ENCODE data around the gene FUCA1.
"Not testable (repeated sequence)": the region's sequence is repeated elsewhere in the genome, so short reads cannot be mapped to it uniquely, and the experiment has no call there.

The FUCA1 gene

DNA sequence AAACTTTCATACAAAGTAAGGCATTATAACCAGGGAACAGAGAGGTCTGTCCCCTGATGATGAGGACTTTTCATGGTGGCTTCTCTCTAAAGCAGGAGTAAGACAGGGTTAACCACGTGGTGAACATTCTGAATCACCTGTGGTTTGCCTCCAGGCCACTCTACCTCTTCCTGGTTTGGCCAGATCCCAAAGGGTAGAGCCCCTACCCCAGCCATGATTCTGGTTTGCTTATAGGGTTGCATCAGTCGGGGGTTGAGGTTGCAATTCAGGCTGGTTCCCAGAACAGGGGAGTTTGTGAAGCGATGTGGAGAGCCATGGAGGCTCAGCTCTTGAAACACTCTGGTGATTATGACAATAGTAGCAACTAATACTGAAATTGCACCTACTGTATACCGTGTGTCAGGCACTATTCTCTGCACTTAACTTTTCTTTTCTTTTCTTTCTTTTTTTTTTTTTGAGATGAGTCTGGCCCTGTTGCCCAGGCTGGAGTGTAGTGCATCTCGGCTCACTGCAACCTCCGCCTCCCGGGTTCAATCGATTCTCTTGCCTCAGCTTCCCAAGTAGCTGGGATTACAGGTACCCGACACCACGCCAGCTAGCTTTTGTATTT is 36.8 kb upstream of the FUCA1 start:
- TF ChIP-seq, protein P1, sequence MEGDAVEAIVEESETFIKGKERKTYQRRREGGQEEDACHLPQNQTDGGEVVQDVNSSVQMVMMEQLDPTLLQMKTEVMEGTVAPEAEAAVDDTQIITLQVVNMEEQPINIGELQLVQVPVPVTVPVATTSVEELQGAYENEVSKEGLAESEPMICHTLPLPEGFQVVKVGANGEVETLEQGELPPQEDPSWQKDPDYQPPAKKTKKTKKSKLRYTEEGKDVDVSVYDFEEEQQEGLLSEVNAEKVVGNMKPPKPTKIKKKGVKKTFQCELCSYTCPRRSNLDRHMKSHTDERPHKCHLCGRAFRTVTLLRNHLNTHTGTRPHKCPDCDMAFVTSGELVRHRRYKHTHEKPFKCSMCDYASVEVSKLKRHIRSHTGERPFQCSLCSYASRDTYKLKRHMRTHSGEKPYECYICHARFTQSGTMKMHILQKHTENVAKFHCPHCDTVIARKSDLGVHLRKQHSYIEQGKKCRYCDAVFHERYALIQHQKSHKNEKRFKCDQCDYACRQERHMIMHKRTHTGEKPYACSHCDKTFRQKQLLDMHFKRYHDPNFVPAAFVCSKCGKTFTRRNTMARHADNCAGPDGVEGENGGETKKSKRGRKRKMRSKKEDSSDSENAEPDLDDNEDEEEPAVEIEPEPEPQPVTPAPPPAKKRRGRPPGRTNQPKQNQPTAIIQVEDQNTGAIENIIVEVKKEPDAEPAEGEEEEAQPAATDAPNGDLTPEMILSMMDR (IDR thresholded peaks at IDR 0.05; ENCODE audit: low read depth, low read length, missing control alignments), result no peak
- DNase-seq (ENCODE audit: low read depth), result no peak
- no peak overlapping the region; the same call in 1 of the 2 replicates for H3K4me3 ChIP-seq (ENCODE audit: low read depth, low read length)

- DNase-seq (ENCODE audit: low read depth), result no peak
- no peak overlapping the region for H3K4me3 ChIP-seq (ENCODE audit: low read depth, low read length)
- TF ChIP-seq, protein P1 (IDR thresholded peaks at IDR 0.05; ENCODE audit: low read depth, low read length, missing control alignments), result no peak
These were observed 35.7 kb upstream of the FUCA1 start for GRCh38 chr1:23903754-23904153.

DNA sequence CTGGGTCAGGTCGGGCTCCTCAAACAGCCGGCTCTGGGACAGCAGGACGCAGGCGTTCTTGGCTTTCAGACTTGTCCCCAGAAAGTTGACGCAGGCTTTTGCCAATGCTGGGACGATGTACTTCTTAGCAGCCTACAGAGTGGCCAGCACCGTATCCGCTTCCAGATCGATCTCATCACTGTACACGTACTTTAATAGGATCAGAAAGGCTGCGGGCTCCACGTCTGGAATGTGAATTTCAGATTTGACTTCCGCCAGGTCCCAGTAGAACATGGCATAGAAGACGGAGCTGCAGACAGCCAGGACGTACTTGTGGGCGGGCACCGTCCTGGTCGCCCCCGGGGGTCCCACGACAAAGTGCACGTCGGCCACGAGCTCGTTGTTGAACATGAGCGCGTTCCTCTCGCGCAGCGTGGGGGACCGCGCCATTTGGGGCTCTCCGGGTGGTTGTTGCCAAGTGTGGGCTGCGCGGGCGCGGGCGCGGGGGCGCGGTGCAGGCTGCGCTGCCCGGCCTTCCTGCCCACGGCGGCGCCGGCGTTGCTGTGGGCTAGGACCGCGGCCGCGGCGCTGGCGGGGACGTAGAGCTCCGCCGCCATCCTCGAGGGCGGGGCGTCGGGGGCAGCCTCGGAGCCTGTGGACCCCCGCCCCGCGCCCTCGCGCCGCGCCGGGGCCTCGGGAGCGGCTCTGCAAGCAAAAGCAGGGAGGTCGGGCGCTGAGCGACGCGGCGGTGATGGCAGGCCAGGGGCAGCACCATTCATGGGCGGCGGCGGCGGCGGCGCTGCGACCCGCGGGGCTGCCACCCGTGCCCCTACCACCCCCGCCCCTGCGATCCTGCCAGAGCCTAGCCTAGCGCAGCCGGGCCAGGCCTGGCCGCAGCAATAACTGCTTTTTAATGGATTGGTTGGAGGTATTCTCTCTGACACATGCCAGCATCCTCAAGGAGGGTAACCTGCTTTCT is 34.5 kb upstream of the FUCA1 start:
- H3K4me3 ChIP-seq (ENCODE audit: low read depth, low read length), result no peak overlapping the region; the same call in 1 of the 2 replicates
- no peak for DNase-seq (ENCODE audit: low read depth)
- TF ChIP-seq, protein P1 (IDR thresholded peaks at IDR 0.05; ENCODE audit: low read depth, low read length, missing control alignments), result no peak

DNA sequence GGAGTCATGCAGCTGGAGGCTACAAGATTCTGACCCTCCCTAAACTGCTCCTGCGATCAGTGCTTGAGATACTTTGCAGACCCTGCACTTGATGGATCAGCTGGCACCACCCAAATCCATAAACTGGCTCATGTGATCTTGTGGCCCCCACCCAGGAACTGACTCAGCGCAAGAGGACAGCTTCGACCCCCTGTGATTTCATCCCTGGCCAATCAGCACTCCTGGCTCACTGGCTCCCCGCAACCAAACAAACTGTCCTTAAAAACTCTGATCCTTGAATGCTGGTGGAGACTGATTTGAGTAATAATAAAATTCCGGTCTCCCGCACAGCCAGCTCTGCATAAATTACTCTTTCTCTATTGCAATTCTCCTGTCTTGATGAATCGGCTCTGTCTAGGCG is 31.9 kb upstream of the FUCA1 start:
- not testable (repeated sequence) for H3K4me3 ChIP-seq (ENCODE audit: low read depth, low read length); DNase-seq (ENCODE audit: low read depth)

GRCh38 chr1:23899070-23899469 is 31.0 kb upstream of the FUCA1 start:
- H3K4me3 ChIP-seq (ENCODE audit: low read depth, low read length), result no peak overlapping the region
- TF ChIP-seq, protein P1 (IDR thresholded peaks at IDR 0.05; ENCODE audit: low read depth, low read length, missing control alignments), result no peak
- no peak for DNase-seq (ENCODE audit: low read depth)

- H3K4me3 ChIP-seq (ENCODE audit: low read depth, low read length), result no peak overlapping the region
- TF ChIP-seq, protein P1 (IDR thresholded peaks at IDR 0.05; ENCODE audit: low read depth, low read length, missing control alignments), result no peak
- no peak for DNase-seq (ENCODE audit: low read depth)
These were observed 29.0 kb upstream of the FUCA1 start for GRCh38 chr1:23897083-23897482.

DNA sequence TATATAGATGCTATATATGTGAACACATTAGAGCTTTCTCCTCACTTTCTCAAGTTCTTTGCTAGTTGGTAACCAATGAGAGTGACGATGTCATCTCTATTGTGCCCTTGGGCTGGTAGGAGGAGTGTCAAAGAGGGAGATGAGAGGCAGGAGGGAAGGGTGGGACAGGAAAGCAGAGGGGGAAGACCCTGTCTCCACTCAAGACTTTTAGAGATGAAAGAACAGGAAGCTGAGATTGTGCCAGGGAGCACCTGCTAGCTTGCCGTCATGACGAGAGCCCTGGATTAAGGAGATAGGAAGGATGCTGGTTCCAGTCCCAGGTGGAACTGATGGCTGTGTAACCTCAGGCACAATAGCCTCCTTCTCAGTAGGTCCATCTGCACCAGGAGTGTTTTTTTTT is 28.4 kb upstream of the FUCA1 start:
- no peak for DNase-seq (ENCODE audit: low read depth)
- H3K4me3 ChIP-seq (ENCODE audit: low read depth, low read length), result no peak overlapping the region
- TF ChIP-seq, protein P1 (IDR thresholded peaks at IDR 0.05; ENCODE audit: low read depth, low read length, missing control alignments), result no peak
